Psoas muscle (tissue), 8 donors: ENCODE data around the gene KAZN. TPM values are rescaled to one million over a fixed set of nuclear protein-coding genes. Genes with fewer than 3 reads are reported as not detected.

ENCODE experiments used
- ATAC-seq, 4 donors: fragments of 200-7000 bp; cut with Tn5 transposase; one replicate each; pipeline ENCODE4 v1.9.1; 2020; ENCODE audit warnings: moderate library complexity in 3 of 4, mild to moderate bottlenecking in 2 of 4
- DNase-seq, 2 donors: peaks; one replicate each; pipeline ENCODE4 v3.0.0-alpha.2; 2020
- H3K27ac ChIP-seq: fragments of 200-600 bp; one replicate; pipeline ENCODE4 v1.8.0; 2022
- H3K27me3 ChIP-seq, 3 donors: fragments of 200-600 bp in 1 of 3; one replicate each; pipeline versions ENCODE4 v1.6.1 to v1.8.0; 2013 to 2022; ENCODE audit warnings: low read length in 2 of 3, mild to moderate bottlenecking in 2 of 3, moderate library complexity in 1 of 3; ENCODE audit not compliant: insufficient read depth in 3 of 3
- H3K36me3 ChIP-seq, 2 donors: fragments of 200-600 bp in 1 of 2; one replicate each; pipeline versions ENCODE4 v1.6.1 to v1.8.0; 2013 to 2022; ENCODE audit warnings: low read depth in 1 of 2, mild to moderate bottlenecking in 1 of 2, moderate library complexity in 1 of 2; ENCODE audit not compliant: insufficient read depth in 1 of 2
- H3K4me1 ChIP-seq: fragments of 200-600 bp; one replicate; pipeline ENCODE4 v1.8.0; 2022
- H3K4me3 ChIP-seq: fragments of 200-600 bp; one replicate; pipeline ENCODE4 v1.8.0; 2022; ENCODE audit warnings: mild to moderate bottlenecking
- H3K9me3 ChIP-seq: fragments of 200-600 bp; one replicate; pipeline ENCODE4 v1.8.0; 2022
- CTCF ChIP-seq: fragments of 200-600 bp; IDR thresholded peaks from one replicate; pipeline ENCODE4 v1.8.0; 2022; ENCODE audit warnings: antibody characterized with exemption
- WGBS, 3 donors: extraction: QIAGEN DNeasy Blood & Tissue Kit; methylation state at CpG; one replicate each; pipeline versions ENCODE4 v1.1.6 to v1.1.7; 2013; 5-methylcytosine and 5-hydroxymethylcytosine counted together
- intact Hi-C, 2 donors: fragments of 100-400 bp; cut with DNase I; formaldehyde crosslinking; loops; one replicate each; pipeline versions ENCODE4 v1.11.0 to v1.14.2; 2022
- polyA plus RNA-seq, 3 donors: library from polyadenylated mRNA; stranded (reverse); fragments of 200-250 nt; gene quantifications; one replicate each; pipeline ENCODE4 v1.2.3, GENCODE V29; 2013
- total RNA-seq, 4 donors: library from RNA; stranded (reverse); fragmentation: NEBNext Ultra II Directional in 2 of 4; extraction: Animal tissue kit (Norgen Biotek cat#: 25700) in 2 of 4; gene quantifications; one replicate each; pipeline versions ENCODE4 v1.2.1 to v1.2.4, GENCODE V29; 2021 to 2023
- donor health status: healthy with polysubstance abuse.
- donor health status: DM: no; HTN: no; CAD: no; lungs with moderate emphysema.
- donor health status: Bipolar disorder and iron deficiency.
- donor health status: healthy.
- donor health status: DM: yes; HTN: yes; CAD: no.
- donor health status: DM: no; HTN: no; CAD: no.
- donor health status: DM: no; HTN: no; CAD: no.
- donor health status: DM: yes; HTN: yes; CAD: no.

The KAZN gene
- total and polyA plus RNA-seq, 7 donors: 0.23 to 2.3 (median 0.97) TPM

- WGBS, 3 donors: 8 to 13% (median 11%) methylated on average over 37 of the region's 37 CpGs
- Histone ChIP-seq H3K27ac (no peak overlapping the region), H3K4me1 (no peaks in the 10 kb centered on the region)
These were observed 556.1 kb downstream of the KAZN start for GRCh38 chr1:15154480-15155036.

GRCh38 chr1:15155191-15155590, 556.7 kb downstream of the KAZN start:
- intact Hi-C loops: no loop called here

More at GRCh38 chr1:15154480-15155036, 556.1 kb downstream of the KAZN start:
- Histone ChIP-seq H3K27me3 (peaks cover 0 to 52% (median 7%) of the 10 kb centered on the region in 3 donors), H3K36me3 (no peaks in the 10 kb centered on the region), H3K9me3 (no peaks in the 10 kb centered on the region), H3K4me3 (peak overlapping the region; percentile 61)
- no peak for TF ChIP-seq CTCF
- peak; percentile 31 to 54 for DNase-seq
- intact Hi-C loops: no loop called here
- no peak for ATAC-seq

GRCh38 chr1:15155888-15156741, 557.6 kb downstream of the KAZN start:
- peak overlapping the region; percentile 12 for H3K4me3 ChIP-seq
- H3K27ac ChIP-seq: no peak overlapping the region
- intact Hi-C loops: no loop called here
- no peaks in the 10 kb centered on the region for H3K4me1 ChIP-seq
- WGBS, 3 donors: 42 to 53% (median 42%) methylated on average over 11 of the region's 11 CpGs
- DNase-seq: no peak
- H3K36me3 ChIP-seq: no peaks in the 10 kb centered on the region
- H3K9me3 ChIP-seq: no peaks in the 10 kb centered on the region
- TF ChIP-seq CTCF: no peak
- peaks cover 0 to 41% (median 2%) of the 10 kb centered on the region in 3 donors for H3K27me3 ChIP-seq
- no peak for ATAC-seq

More at GRCh38 chr1:15155191-15155590, 556.7 kb downstream of the KAZN start:
- Histone ChIP-seq H3K36me3 (no peaks in the 10 kb centered on the region), H3K4me3 (peak overlapping the region; percentile 61), H3K4me1 (no peaks in the 10 kb centered on the region), H3K27ac (no peak overlapping the region), H3K27me3 (peaks cover 0 to 51% (median 7%) of the 10 kb centered on the region in 3 donors), H3K9me3 (no peaks in the 10 kb centered on the region)
- no peak for DNase-seq
- WGBS, 3 donors: 85 to 91% (median 91%) methylated on average over 5 of the region's 5 CpGs
- TF ChIP-seq CTCF: no peak
- ATAC-seq: no peak

GRCh38 chr1:15156807-15157380, 558.4 kb downstream of the KAZN start:
- intact Hi-C loops: no loop called here
- Histone ChIP-seq H3K4me3 (peak overlapping the region; percentile 12), H3K27ac (no peak overlapping the region), H3K27me3 (peaks cover 0 to 35% (median 2%) of the 10 kb centered on the region in 3 donors), H3K4me1 (no peaks in the 10 kb centered on the region), H3K36me3 (no peaks in the 10 kb centered on the region), H3K9me3 (no peaks in the 10 kb centered on the region)
- ATAC-seq (no peak), DNase-seq (no peak)
- TF ChIP-seq CTCF: no peak
- 64 to 72% (median 71%) methylated on average over 9 of the region's 9 CpGs for WGBS, 3 donors
